ENCODE data around the gene SEC61A1.

SEC61A1 gene

GRCh38 chr3:128060473-128061381, 8.5 kb downstream of the SEC61A1 start:
- no peak for DNase-seq (ENCODE audit: low spot score)

- DNase-seq (ENCODE audit: low spot score): no peak
Measured at GRCh38 chr3:128062033-128062745, 10.0 kb downstream of the SEC61A1 start.

GRCh38 chr3:128063865-128064264, 11.6 kb downstream of the SEC61A1 start:
- DNase-seq (ENCODE audit: low spot score): no peak

GRCh38 chr3:128064962-128065361, 12.7 kb downstream of the SEC61A1 start:
- DNase-seq (ENCODE audit: low spot score): no peak

- no peak for DNase-seq (ENCODE audit: low spot score)
Measured at GRCh38 chr3:128066114-128066513, 13.9 kb downstream of the SEC61A1 start.

GRCh38 chr3:128066676-128067075, 14.4 kb downstream of the SEC61A1 start:
- no peak for DNase-seq (ENCODE audit: low spot score)

- no peak for DNase-seq (ENCODE audit: low spot score)
Measured at GRCh38 chr3:128067489-128067888, 15.3 kb downstream of the SEC61A1 start.

- no peak for DNase-seq (ENCODE audit: low spot score)
Measured at GRCh38 chr3:128068156-128068620, 16.0 kb downstream of the SEC61A1 start.

- DNase-seq (ENCODE audit: low spot score): no peak
Measured at GRCh38 chr3:128069271-128069670, 17.0 kb downstream of the SEC61A1 start.

- DNase-seq (ENCODE audit: low spot score): no peak
Measured at GRCh38 chr3:128070898-128071591, 18.8 kb downstream of the SEC61A1 start.

- DNase-seq (ENCODE audit: low spot score): no peak
Measured at GRCh38 chr3:128071771-128072453, 19.7 kb downstream of the SEC61A1 start.

- no peak for DNase-seq (ENCODE audit: low spot score)
Measured at GRCh38 chr3:128072454-128073184, 20.4 kb downstream of the SEC61A1 start.

- DNase-seq (ENCODE audit: low spot score): no peak
Measured at GRCh38 chr3:128073185-128073725, 21.0 kb downstream of the SEC61A1 start.

- DNase-seq (ENCODE audit: low spot score): no peak
Measured at GRCh38 chr3:128073807-128074206, 21.6 kb downstream of the SEC61A1 start.

GRCh38 chr3:128074851-128075521, 22.7 kb downstream of the SEC61A1 start:
- no peak for DNase-seq (ENCODE audit: low spot score)

GRCh38 chr3:128075522-128076482, 23.6 kb downstream of the SEC61A1 start:
- peak; percentile 89 for DNase-seq (ENCODE audit: low spot score)

GRCh38 chr3:128076483-128077201, 24.4 kb downstream of the SEC61A1 start:
- peak; percentile 61 for DNase-seq (ENCODE audit: low spot score)

GRCh38 chr3:128077202-128077624, 25.0 kb downstream of the SEC61A1 start:
- DNase-seq (ENCODE audit: low spot score): no peak
